HepG2 (cell line): ENCODE measurements around the gene GATM. TPM values are rescaled to one million over a fixed set of nuclear protein-coding genes. Genes with fewer than 3 reads are reported as not detected.

ENCODE experiments used
- CBFB ChIP-seq: sonication (generic); formaldehyde crosslinking; IDR thresholded peaks from 2 replicates; pipeline ENCODE4 v1.4.0; 2020; ENCODE audit warnings: missing genetic modification reagents
- FOXC1 ChIP-seq: sonication (generic); formaldehyde crosslinking; IDR thresholded peaks from 2 replicates; pipeline ENCODE4 v1.8.0; 2022; ENCODE audit warnings: mild to moderate bottlenecking, missing genetic modification reagents, borderline replicate concordance
- IRF2 ChIP-seq: IDR thresholded peaks from 2 replicates; pipeline ENCODE4 v1.6.1; 2018; ENCODE audit warnings: missing genetic modification reagents, missing compliant biosample characterization
- RBM39 ChIP-seq: fragments of 200-400 bp; formaldehyde crosslinking; IDR thresholded peaks from one replicate; pipeline ENCODE4 v1.6.1; 2018; ENCODE audit warnings: antibody characterized with exemption, mild to moderate bottlenecking, low read depth, low read length; ENCODE audit not compliant: poor library complexity, severe bottlenecking
- ZSCAN20 ChIP-seq: sonication (generic); formaldehyde crosslinking; IDR thresholded peaks from 2 replicates; pipeline ENCODE4 v1.4.0; 2020; ENCODE audit warnings: missing genetic modification reagents, mild to moderate bottlenecking, borderline replicate concordance
- polyA plus RNA-seq, 8 experiments: library from polyadenylated mRNA; depleted of rRNA in 3 of 8; stranded (reverse) in 7 of 8; unstranded in 1 of 8; fragments of >200 nt; fragmentation: Illumina TruSeq in 4 of 8; extraction: Trizol in 4 of 8; gene quantifications; 2 replicates each; pipeline versions ENCODE4 v1.2.1 to v1.2.3, GENCODE V29; 2011 to 2016; ENCODE audit warnings: low read depth in 4 of 8, missing spikeins in 1 of 8, mixed read lengths in 1 of 8; ENCODE audit not compliant: insufficient read depth in 1 of 8
- total RNA-seq, 5 experiments: library from RNA; depleted of rRNA; stranded (reverse); fragments of >200 nt; fragmentation: Illumina TruSeq; extraction: Trizol; gene quantifications; 2 replicates each; pipeline ENCODE4 v1.2.3, GENCODE V29; 2016; ENCODE audit warnings: low read depth in 1 of 5
- TF ChIP-seq, protein P1 (sequence below): sonication (generic); formaldehyde crosslinking; IDR thresholded peaks from 2 replicates; pipeline ENCODE4 v1.4.0; 2020; ENCODE audit warnings: missing genetic modification reagents

Gene GATM
- total and polyA plus RNA-seq, 2 of the 13 experiments (the other 11 are each of a cell fraction or from before 2014, with no cell fraction given): 2.1 to 16.8 TPM

DNA sequence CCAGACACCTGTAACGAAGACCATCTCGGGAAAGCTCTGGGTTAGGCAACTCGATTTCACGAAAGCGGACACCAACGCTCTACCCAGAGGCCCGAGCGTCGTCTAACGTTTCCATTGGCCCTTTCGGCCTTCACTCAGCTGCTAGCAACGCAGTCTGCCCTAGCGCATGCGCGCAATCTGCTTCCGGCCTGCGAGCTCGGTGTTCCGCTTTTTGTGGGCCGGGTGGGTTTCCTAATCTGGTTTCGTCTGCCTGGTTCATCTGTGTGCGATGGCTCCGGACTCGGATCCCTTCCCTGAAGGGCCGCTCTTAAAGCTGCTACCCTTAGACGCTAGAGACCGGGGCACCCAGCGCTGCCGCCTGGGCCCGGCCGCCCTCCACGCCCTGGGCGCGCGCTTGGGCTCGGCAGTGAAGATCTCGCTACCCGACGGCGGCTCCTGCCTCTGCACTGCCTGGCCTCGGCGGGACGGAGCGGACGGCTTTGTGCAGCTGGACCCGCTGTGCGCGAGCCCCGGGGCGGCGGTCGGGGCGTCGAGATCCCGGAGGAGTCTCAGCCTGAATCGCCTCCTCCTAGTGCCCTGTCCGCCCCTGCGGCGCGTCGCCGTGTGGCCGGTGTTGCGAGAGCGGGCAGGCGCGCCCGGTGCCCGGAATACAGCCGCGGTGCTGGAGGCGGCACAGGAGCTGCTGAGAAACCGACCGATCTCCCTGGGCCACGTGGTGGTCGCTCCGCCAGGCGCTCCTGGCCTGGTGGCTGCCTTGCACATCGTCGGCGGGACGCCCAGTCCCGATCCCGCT lies 24.0 kb upstream of the GATM start (continued):
- TF ChIP-seq, protein P1, sequence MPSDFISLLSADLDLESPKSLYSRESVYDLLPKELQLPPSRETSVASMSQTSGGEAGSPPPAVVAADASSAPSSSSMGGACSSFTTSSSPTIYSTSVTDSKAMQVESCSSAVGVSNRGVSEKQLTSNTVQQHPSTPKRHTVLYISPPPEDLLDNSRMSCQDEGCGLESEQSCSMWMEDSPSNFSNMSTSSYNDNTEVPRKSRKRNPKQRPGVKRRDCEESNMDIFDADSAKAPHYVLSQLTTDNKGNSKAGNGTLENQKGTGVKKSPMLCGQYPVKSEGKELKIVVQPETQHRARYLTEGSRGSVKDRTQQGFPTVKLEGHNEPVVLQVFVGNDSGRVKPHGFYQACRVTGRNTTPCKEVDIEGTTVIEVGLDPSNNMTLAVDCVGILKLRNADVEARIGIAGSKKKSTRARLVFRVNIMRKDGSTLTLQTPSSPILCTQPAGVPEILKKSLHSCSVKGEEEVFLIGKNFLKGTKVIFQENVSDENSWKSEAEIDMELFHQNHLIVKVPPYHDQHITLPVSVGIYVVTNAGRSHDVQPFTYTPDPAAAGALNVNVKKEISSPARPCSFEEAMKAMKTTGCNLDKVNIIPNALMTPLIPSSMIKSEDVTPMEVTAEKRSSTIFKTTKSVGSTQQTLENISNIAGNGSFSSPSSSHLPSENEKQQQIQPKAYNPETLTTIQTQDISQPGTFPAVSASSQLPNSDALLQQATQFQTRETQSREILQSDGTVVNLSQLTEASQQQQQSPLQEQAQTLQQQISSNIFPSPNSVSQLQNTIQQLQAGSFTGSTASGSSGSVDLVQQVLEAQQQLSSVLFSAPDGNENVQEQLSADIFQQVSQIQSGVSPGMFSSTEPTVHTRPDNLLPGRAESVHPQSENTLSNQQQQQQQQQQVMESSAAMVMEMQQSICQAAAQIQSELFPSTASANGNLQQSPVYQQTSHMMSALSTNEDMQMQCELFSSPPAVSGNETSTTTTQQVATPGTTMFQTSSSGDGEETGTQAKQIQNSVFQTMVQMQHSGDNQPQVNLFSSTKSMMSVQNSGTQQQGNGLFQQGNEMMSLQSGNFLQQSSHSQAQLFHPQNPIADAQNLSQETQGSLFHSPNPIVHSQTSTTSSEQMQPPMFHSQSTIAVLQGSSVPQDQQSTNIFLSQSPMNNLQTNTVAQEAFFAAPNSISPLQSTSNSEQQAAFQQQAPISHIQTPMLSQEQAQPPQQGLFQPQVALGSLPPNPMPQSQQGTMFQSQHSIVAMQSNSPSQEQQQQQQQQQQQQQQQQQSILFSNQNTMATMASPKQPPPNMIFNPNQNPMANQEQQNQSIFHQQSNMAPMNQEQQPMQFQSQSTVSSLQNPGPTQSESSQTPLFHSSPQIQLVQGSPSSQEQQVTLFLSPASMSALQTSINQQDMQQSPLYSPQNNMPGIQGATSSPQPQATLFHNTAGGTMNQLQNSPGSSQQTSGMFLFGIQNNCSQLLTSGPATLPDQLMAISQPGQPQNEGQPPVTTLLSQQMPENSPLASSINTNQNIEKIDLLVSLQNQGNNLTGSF (CRISPR knock-in tag): peak; percentile 25; the same call in 1 of the 2 replicates
- TF ChIP-seq ZSCAN20 (CRISPR knock-in tag) (peak; percentile 70; the same call in 1 of the 2 replicates), FOXC1 (peak; percentile 65; the same call in 1 of the 2 replicates), RBM39 (peak; percentile 45), IRF2 (peak; percentile 86), CBFB (no peak; the same call in 1 of the 2 replicates)
